C4-2B (cell line): ENCODE data around the gene SIT1.
"Not testable (repeated sequence)": the region's sequence is repeated elsewhere in the genome, so short reads cannot be mapped to it uniquely, and the experiment has no call there.

Source experiments
- H3K27ac ChIP-seq: fragments of 450-650 bp; 2 replicates; pipeline ENCODE4 v1.5.1; 2017
- CTCF ChIP-seq: fragments of 450-650 bp; conservative IDR thresholded peaks from 2 replicates; pipeline ENCODE4 v1.5.1; 2017; ENCODE audit warnings: mild to moderate bottlenecking
- ZFX ChIP-seq: fragments of 450-650 bp; IDR thresholded peaks from 2 replicates; pipeline ENCODE4 v1.6.1; 2017

Gene SIT1

GRCh38 chr9:35651956-35652828 lies 1.5 kb upstream of the SIT1 start:
- no peak overlapping the region for H3K27ac ChIP-seq
- no peak for TF ChIP-seq CTCF
- TF ChIP-seq ZFX = no peak

GRCh38 chr9:35649431-35650340 lies 1.0 kb downstream of the SIT1 start:
- H3K27ac ChIP-seq = no peak overlapping the region
- TF ChIP-seq ZFX = no peak
- TF ChIP-seq CTCF = no peak

GRCh38 chr9:35646533-35647265 lies 4.0 kb downstream of the SIT1 start:
- H3K27ac ChIP-seq = peak overlapping the region; percentile 56
- TF ChIP-seq ZFX (no peak), CTCF (peak; percentile 98)

- TF ChIP-seq ZFX (no peak), CTCF (no peak)
- H3K27ac ChIP-seq = peak overlapping the region; percentile 56; the same call in 1 of the 2 replicates
These were observed 4.6 kb downstream of the SIT1 start for GRCh38 chr9:35646153-35646532.

- H3K27ac ChIP-seq = not testable (repeated sequence)
These were observed 5.0 kb downstream of the SIT1 start for GRCh38 chr9:35645736-35646135.

- TF ChIP-seq ZFX = no peak
- no peak for TF ChIP-seq CTCF
- no peak overlapping the region for H3K27ac ChIP-seq
These were observed 7.7 kb downstream of the SIT1 start for GRCh38 chr9:35643046-35643445.

GRCh38 chr9:35641478-35641877 lies 9.3 kb downstream of the SIT1 start:
- not testable (repeated sequence) for H3K27ac ChIP-seq

GRCh38 chr9:35640431-35640830 lies 10.3 kb downstream of the SIT1 start:
- H3K27ac ChIP-seq = not testable (repeated sequence)
